Tibial nerve (tissue), 3 donors: Measurements from ENCODE around the gene CDH6.

Source experiments
- CTCF ChIP-seq, 5 experiments: fragments of 200-600 bp in 3 of 5; fragments of 450-650 bp in 2 of 5; sonication (generic) in 3 of 5; IDR thresholded peaks; one replicate each; pipeline ENCODE4 v1.5.1; 2016 to 2019; ENCODE audit warnings: antibody characterized with exemption in 5 of 5, mild to moderate bottlenecking in 3 of 5, moderate library complexity in 2 of 5
- POLR2A ChIP-seq, 2 donors: fragments of 450-650 bp; IDR thresholded peaks; one replicate each; pipeline ENCODE4 v1.6.1; 2017; ENCODE audit warnings: antibody characterized with exemption in 2 of 2, mild to moderate bottlenecking in 2 of 2, moderate library complexity in 2 of 2

- TF ChIP-seq CTCF (IDR thresholded peaks at IDR 0.05), result no peak
- no peak for TF ChIP-seq POLR2A (IDR thresholded peaks at IDR 0.05)
Observed at GRCh38 chr5:31355337-31355736, 161.9 kb downstream of the CDH6 start.
